ENCODE results near the gene CIAPIN1. TPM values are rescaled to one million over a fixed set of nuclear protein-coding genes. Genes with fewer than 3 reads are reported as not detected.

The CIAPIN1 gene
- total and polyA plus RNA-seq, 2 of the 4 experiments (the other 2 are of a cell fraction): 41.6 to 47.7 TPM

- Histone ChIP-seq H2BK15ac (ENCODE audit: low read depth, low read length) (no peak overlapping the region), H3K27me3 (ENCODE audit: control insufficient read depth, insufficient read depth, low read length) (peaks cover 50% of the 10 kb centered on the region), H2AFZ (replicated peaks; ENCODE audit: low read length, poor library complexity) (peak overlapping the region; percentile 6), H3K4me3 (ENCODE audit: insufficient read depth, low read depth, low read length) (no peak overlapping the region), H3K14ac (replicated peaks; ENCODE audit: low read depth, low read length) (no peak overlapping the region), H3K4me2 (ENCODE audit: low read depth, low read length) (no peak overlapping the region), H4K8ac (ENCODE audit: low read depth in 2 of 2, low read length in 2 of 2) (no peak overlapping the region), H2AK5ac (ENCODE audit: low read depth, low read length) (no peak overlapping the region), H3K18ac (ENCODE audit: low read depth, low read length) (no peak overlapping the region), H3K56ac (ENCODE audit: extremely low read depth, insufficient read depth, low read length) (no peak overlapping the region), H2BK120ac (ENCODE audit: low read depth, low read length) (no peak overlapping the region), H2BK20ac (ENCODE audit: low read depth, low read length) (no peak overlapping the region), H3K9ac (ENCODE audit: low read depth, low read length) (no peak overlapping the region), H3K4me1 (ENCODE audit: control insufficient read depth, insufficient read depth, low read length) (no peaks in the 10 kb centered on the region), H2BK5ac (ENCODE audit: low read depth, low read length, poor library complexity, severe bottlenecking) (no peak overlapping the region), H4K20me1 (ENCODE audit: insufficient read depth, low read length) (no peaks in the 10 kb centered on the region), H3K9me3 (ENCODE audit: control insufficient read depth, insufficient read depth, low read length) (no peaks in the 10 kb centered on the region), H4K91ac (ENCODE audit: insufficient read depth, low read depth, low read length) (no peak overlapping the region), H3K79me1 (ENCODE audit: low read depth in 1 of 2, low read length in 2 of 2) (no peaks in the 10 kb centered on the region), H4K5ac (ENCODE audit: low read depth, low read length) (no peak overlapping the region), H3K23ac (ENCODE audit: low read depth, low read length) (no peak overlapping the region), H2AK9ac (replicated peaks; ENCODE audit: low read depth, low read length, poor library complexity) (no peak overlapping the region), H3K9me1 (ENCODE audit: insufficient read depth, low read length) (no peaks in the 10 kb centered on the region), H3K27ac (ENCODE audit: insufficient read depth, low read length) (no peak overlapping the region), H3K36me3 (ENCODE audit: control insufficient read depth, insufficient read depth, low read length) (no peaks in the 10 kb centered on the region), H3K4ac (ENCODE audit: low read depth, low read length) (no peak overlapping the region)
- CTCF ChIA-PET: no interaction called here
- TF ChIP-seq BHLHE40 (IDR thresholded peaks at IDR 0.05; ENCODE audit: low read depth, low read length) (no peak), RCOR1 (IDR thresholded peaks at IDR 0.05; ENCODE audit: insufficient replicate concordance, low read length) (no peak), NFE2L2 (IDR thresholded peaks at IDR 0.05; ENCODE audit: low read depth, low read length) (no peak)
- no peak for ATAC-seq (ENCODE audit: low read depth)
- dilution Hi-C loops (cut with HindIII; ENCODE audit: low sequenced_read_pairs, unreplicated experiment): no loop called here
- DNase-seq: no peak
- intact Hi-C loops (cut with micrococcal nuclease): no loop called here
- POLR2A ChIA-PET (ENCODE audit: unreplicated experiment): no interaction called here
- WGBS, 2 experiments (ENCODE audit: extremely low coverage in 2 of 2, insufficient read length in 1 of 2): 18% methylated on average over 2 of the region's 12 CpGs; no CpG with 5 or more reads in 1 of the 2 experiments
- in situ Hi-C loops (cut with MboI; ENCODE audit: low sequenced_read_pairs): loop anchor here (10.0 kb wide), 1 partner anchor 327 kb away; no protein-coding TSS in a partner anchor
- no TSS peak for BruUV-seq (replicated peaks)
Measured at GRCh38 chr16:57411362-57411976, 35.7 kb downstream of the CIAPIN1 start.
